GM23338 (cell line): ENCODE data around the gene FCN1. TPM values are rescaled to one million over a fixed set of nuclear protein-coding genes. Genes with fewer than 3 reads are reported as not detected.

Source experiments
- ATAC-seq: fragments of 200-7000 bp; cut with Tn5 transposase; 3 replicates; pipeline ENCODE4 v1.9.1; 2020
- DNase-seq: peaks from one replicate; pipeline ENCODE4 v3.0.0-alpha.2; 2015; ENCODE audit warnings: low spot score
- H2AFZ ChIP-seq: fragments of 200-600 bp; sonication (generic); 2 replicates; pipeline ENCODE4 v1.8.0; 2016; ENCODE audit warnings: antibody characterized with exemption, mild to moderate bottlenecking, moderate library complexity
- H3F3A ChIP-seq: fragments of 200-600 bp; sonication (generic); replicated peaks from 2 replicates; pipeline ENCODE4 v1.8.0; 2017; ENCODE audit warnings: antibody characterized with exemption, mixed run types, low read depth
- H3K27ac ChIP-seq: fragments of 200-600 bp; sonication (generic); 2 replicates; pipeline ENCODE4 v1.6.1; 2016; ENCODE audit warnings: low read depth
- H3K27me3 ChIP-seq: fragments of 200-600 bp; sonication (generic); 2 replicates; pipeline ENCODE4 v1.8.0; 2016; ENCODE audit warnings: mild to moderate bottlenecking, mixed run types, moderate library complexity; ENCODE audit not compliant: insufficient read depth
- H3K36me3 ChIP-seq: fragments of 200-600 bp; sonication (generic); 2 replicates; pipeline ENCODE4 v1.8.0; 2016; ENCODE audit warnings: mild to moderate bottlenecking; ENCODE audit not compliant: insufficient read depth
- H3K4me1 ChIP-seq: fragments of 200-600 bp; sonication (generic); 2 replicates; pipeline ENCODE4 v1.8.0; 2016; ENCODE audit warnings: mild to moderate bottlenecking, moderate library complexity; ENCODE audit not compliant: insufficient read depth
- H3K4me2 ChIP-seq: fragments of 200-600 bp; sonication (generic); 2 replicates; pipeline ENCODE4 v1.7.1; 2017; ENCODE audit warnings: mixed run types
- H3K4me3 ChIP-seq: fragments of 200-600 bp; sonication (generic); 2 replicates; pipeline ENCODE4 v1.6.1; 2016; ENCODE audit warnings: mixed run types
- H3K79me2 ChIP-seq: fragments of 200-600 bp; sonication (generic); replicated peaks from 2 replicates; pipeline ENCODE4 v1.8.0; 2017; ENCODE audit warnings: mild to moderate bottlenecking; ENCODE audit not compliant: insufficient read depth
- H3K9me2 ChIP-seq: fragments of 200-600 bp; sonication (generic); 2 replicates; pipeline ENCODE4 v1.8.0; 2017; ENCODE audit not compliant: insufficient read depth
- H4K20me1 ChIP-seq: fragments of 200-600 bp; sonication (generic); replicated peaks from 2 replicates; pipeline ENCODE4 v1.8.0; 2017; ENCODE audit warnings: mild to moderate bottlenecking; ENCODE audit not compliant: insufficient read depth
- H3K27ac Mint-ChIP-seq: 2 replicates; pipeline ENCODE4 v1.8.0; 2020; ENCODE audit warnings: inconsistent platforms, mild to moderate bottlenecking, moderate library complexity, mixed read lengths
- H3K27me3 Mint-ChIP-seq: 3 replicates; pipeline ENCODE4 v1.8.0; 2022; ENCODE audit warnings: low read depth, mild to moderate bottlenecking, moderate library complexity, mixed read lengths, inconsistent platforms; ENCODE audit not compliant: insufficient read depth, poor library complexity
- H3K36me3 Mint-ChIP-seq: 3 replicates; pipeline ENCODE4 v1.8.0; 2021; ENCODE audit warnings: low read depth, mild to moderate bottlenecking, inconsistent platforms, moderate library complexity, mixed read lengths
- H3K4me1 Mint-ChIP-seq: 3 replicates; pipeline ENCODE4 v1.8.0; 2020; ENCODE audit warnings: mild to moderate bottlenecking, inconsistent platforms, mixed read lengths
- H3K4me3 Mint-ChIP-seq: 3 replicates; pipeline ENCODE4 v1.8.0; 2021; ENCODE audit warnings: moderate library complexity, mild to moderate bottlenecking, inconsistent platforms, mixed read lengths
- H3K9me3 Mint-ChIP-seq: 3 replicates; pipeline ENCODE4 v1.8.0; 2020; ENCODE audit warnings: moderate library complexity, mild to moderate bottlenecking, inconsistent platforms, mixed read lengths
- CREB1 ChIP-seq: fragments of 250-450 bp; sonication (Bioruptor Pico); IDR thresholded peaks from 2 replicates; pipeline ENCODE4 v1.5.0; 2020; ENCODE audit warnings: low read depth, mild to moderate bottlenecking, moderate library complexity
- EZH2 ChIP-seq: fragments of 200-600 bp; sonication (generic); IDR thresholded peaks from one replicate; pipeline ENCODE4 v1.8.0; 2017; ENCODE audit warnings: antibody characterized with exemption, mild to moderate bottlenecking, low read depth; ENCODE audit not compliant: unreplicated experiment
- EZH2phosphoT487 ChIP-seq: fragments of 200-600 bp; sonication (generic); IDR thresholded peaks from one replicate; pipeline ENCODE4 v1.8.1; 2018; ENCODE audit warnings: antibody characterized with exemption; ENCODE audit not compliant: unreplicated experiment
- NANOG ChIP-seq: IDR thresholded peaks from 2 replicates; pipeline ENCODE4 v1.6.1; 2016; ENCODE audit warnings: antibody characterized with exemption, borderline replicate concordance
- POLR2AphosphoS5 ChIP-seq: IDR thresholded peaks from 2 replicates; pipeline ENCODE4 v1.6.1; 2016; ENCODE audit warnings: antibody characterized with exemption, low read depth
- STAT1 ChIP-seq: IDR thresholded peaks from one replicate; pipeline ENCODE4 v1.6.1; 2016; ENCODE audit warnings: antibody characterized with exemption; ENCODE audit not compliant: unreplicated experiment
- ZNF114 ChIP-seq: fragments of 250-450 bp; sonication (Bioruptor Pico); IDR thresholded peaks from 2 replicates; pipeline ENCODE4 v1.5.0; 2020; ENCODE audit warnings: mild to moderate bottlenecking, moderate library complexity
- ZNF331 ChIP-seq: fragments of 250-450 bp; sonication (Bioruptor Pico); IDR thresholded peaks from 2 replicates; pipeline ENCODE4 v1.5.0; 2020; ENCODE audit warnings: low read depth, mild to moderate bottlenecking, moderate library complexity
- polyA plus RNA-seq: library from polyadenylated mRNA; unstranded; fragments of >200 nt; fragmentation: Nextera tagmentation; extraction: Ambion mirVana; gene quantifications from 2 replicates; pipeline ENCODE4 v1.2.1, GENCODE V29; 2016
- total RNA-seq: library from RNA; depleted of rRNA; stranded (reverse); fragments of >200 nt; shearing (Covaris generic); gene quantifications from 2 replicates; pipeline ENCODE4 v1.2.3, GENCODE V29; 2014
- TF ChIP-seq, protein P1 (sequence below), 2 experiments: fragments of 200-600 bp in 1 of 2; sonication (generic) in 1 of 2; conservative IDR thresholded peaks; 2 replicates each; pipeline versions ENCODE4 v1.5.1 to v1.6.1; 2016 to 2017; ENCODE audit warnings: antibody characterized with exemption in 2 of 2, low read depth in 2 of 2, mild to moderate bottlenecking in 2 of 2, moderate library complexity in 1 of 2
- TF ChIP-seq, protein P2 (sequence below): IDR thresholded peaks from one replicate; pipeline ENCODE4 v1.6.1; 2018; ENCODE audit warnings: antibody characterized with exemption; ENCODE audit not compliant: unreplicated experiment
- TF ChIP-seq, protein P3 (sequence below): IDR thresholded peaks from 2 replicates; pipeline ENCODE4 v1.6.1; 2016; ENCODE audit warnings: antibody characterized with exemption
- TF ChIP-seq, protein P4 (sequence below): fragments of 250-450 bp; sonication (Bioruptor Pico); IDR thresholded peaks from 2 replicates; pipeline ENCODE4 v1.5.0; 2020; ENCODE audit warnings: mild to moderate bottlenecking, moderate library complexity

The FCN1 gene
- total and polyA plus RNA-seq, 2 experiments from 2014 or later: not detected

DNA sequence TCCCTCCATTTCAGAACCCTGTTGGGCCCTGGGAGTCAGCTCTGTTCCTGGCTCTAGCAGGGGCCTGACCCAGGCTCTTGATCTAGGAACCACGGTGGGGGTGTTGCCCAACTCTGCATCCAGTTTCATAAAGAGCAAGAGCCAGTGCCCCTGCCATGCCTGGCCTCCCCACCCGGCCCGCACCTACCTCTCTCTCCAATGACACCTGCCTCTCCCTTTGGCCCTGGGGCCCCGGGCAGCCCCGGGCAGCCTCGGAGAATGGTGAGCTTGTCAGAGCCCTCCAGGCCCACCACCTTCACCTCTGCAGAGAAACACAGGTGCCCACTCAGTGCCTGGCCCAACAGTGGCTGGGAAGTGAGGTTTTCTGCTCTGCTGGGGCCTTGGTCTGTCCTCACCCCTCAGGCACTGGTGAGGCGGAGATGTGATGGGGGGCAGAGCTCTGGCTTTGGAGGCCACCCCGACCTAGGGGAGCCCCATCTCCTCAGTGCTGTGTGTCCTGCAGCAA, 1.5 kb downstream of the FCN1 start:
- no peak overlapping the region for H3K4me3 ChIP-seq
- no peaks in the 10 kb centered on the region for H3K36me3 ChIP-seq
- no peaks in the 10 kb centered on the region for H3K79me2 ChIP-seq
- H3F3A ChIP-seq: no peaks in the 10 kb centered on the region
- H3K4me1 Mint-ChIP-seq: no peaks in the 10 kb centered on the region
- no peak overlapping the region for H3K4me2 ChIP-seq
- H2AFZ ChIP-seq: no peak overlapping the region
- no peak overlapping the region for H3K27ac ChIP-seq
- peaks cover 15% of the 10 kb centered on the region for H3K9me3 Mint-ChIP-seq
- H3K36me3 Mint-ChIP-seq: peaks cover 4% of the 10 kb centered on the region; the same call in 2 of the 3 replicates
- no peaks in the 10 kb centered on the region for H3K27me3 ChIP-seq
- DNase-seq (no peak), ATAC-seq (no peak)
- H3K9me2 ChIP-seq: no peaks in the 10 kb centered on the region
- no peaks in the 10 kb centered on the region for H4K20me1 ChIP-seq
- H3K27ac Mint-ChIP-seq: no peak overlapping the region
- H3K4me1 ChIP-seq: no peaks in the 10 kb centered on the region
- TF ChIP-seq CREB1 (CRISPR knock-in tag) (no peak), ZNF331 (CRISPR knock-in tag) (no peak), EZH2phosphoT487 (no peak), POLR2AphosphoS5 (no peak), EZH2 (no peak), STAT1 (no peak), ZNF114 (CRISPR knock-in tag) (no peak), NANOG (no peak)
- TF ChIP-seq, protein P1, sequence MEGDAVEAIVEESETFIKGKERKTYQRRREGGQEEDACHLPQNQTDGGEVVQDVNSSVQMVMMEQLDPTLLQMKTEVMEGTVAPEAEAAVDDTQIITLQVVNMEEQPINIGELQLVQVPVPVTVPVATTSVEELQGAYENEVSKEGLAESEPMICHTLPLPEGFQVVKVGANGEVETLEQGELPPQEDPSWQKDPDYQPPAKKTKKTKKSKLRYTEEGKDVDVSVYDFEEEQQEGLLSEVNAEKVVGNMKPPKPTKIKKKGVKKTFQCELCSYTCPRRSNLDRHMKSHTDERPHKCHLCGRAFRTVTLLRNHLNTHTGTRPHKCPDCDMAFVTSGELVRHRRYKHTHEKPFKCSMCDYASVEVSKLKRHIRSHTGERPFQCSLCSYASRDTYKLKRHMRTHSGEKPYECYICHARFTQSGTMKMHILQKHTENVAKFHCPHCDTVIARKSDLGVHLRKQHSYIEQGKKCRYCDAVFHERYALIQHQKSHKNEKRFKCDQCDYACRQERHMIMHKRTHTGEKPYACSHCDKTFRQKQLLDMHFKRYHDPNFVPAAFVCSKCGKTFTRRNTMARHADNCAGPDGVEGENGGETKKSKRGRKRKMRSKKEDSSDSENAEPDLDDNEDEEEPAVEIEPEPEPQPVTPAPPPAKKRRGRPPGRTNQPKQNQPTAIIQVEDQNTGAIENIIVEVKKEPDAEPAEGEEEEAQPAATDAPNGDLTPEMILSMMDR (conservative IDR thresholded peaks at IDR 0.05; ENCODE audit: low read depth in 2 of 2): no peak
- TF ChIP-seq, protein P2, sequence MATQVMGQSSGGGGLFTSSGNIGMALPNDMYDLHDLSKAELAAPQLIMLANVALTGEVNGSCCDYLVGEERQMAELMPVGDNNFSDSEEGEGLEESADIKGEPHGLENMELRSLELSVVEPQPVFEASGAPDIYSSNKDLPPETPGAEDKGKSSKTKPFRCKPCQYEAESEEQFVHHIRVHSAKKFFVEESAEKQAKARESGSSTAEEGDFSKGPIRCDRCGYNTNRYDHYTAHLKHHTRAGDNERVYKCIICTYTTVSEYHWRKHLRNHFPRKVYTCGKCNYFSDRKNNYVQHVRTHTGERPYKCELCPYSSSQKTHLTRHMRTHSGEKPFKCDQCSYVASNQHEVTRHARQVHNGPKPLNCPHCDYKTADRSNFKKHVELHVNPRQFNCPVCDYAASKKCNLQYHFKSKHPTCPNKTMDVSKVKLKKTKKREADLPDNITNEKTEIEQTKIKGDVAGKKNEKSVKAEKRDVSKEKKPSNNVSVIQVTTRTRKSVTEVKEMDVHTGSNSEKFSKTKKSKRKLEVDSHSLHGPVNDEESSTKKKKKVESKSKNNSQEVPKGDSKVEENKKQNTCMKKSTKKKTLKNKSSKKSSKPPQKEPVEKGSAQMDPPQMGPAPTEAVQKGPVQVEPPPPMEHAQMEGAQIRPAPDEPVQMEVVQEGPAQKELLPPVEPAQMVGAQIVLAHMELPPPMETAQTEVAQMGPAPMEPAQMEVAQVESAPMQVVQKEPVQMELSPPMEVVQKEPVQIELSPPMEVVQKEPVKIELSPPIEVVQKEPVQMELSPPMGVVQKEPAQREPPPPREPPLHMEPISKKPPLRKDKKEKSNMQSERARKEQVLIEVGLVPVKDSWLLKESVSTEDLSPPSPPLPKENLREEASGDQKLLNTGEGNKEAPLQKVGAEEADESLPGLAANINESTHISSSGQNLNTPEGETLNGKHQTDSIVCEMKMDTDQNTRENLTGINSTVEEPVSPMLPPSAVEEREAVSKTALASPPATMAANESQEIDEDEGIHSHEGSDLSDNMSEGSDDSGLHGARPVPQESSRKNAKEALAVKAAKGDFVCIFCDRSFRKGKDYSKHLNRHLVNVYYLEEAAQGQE: no peak
- TF ChIP-seq, protein P3, sequence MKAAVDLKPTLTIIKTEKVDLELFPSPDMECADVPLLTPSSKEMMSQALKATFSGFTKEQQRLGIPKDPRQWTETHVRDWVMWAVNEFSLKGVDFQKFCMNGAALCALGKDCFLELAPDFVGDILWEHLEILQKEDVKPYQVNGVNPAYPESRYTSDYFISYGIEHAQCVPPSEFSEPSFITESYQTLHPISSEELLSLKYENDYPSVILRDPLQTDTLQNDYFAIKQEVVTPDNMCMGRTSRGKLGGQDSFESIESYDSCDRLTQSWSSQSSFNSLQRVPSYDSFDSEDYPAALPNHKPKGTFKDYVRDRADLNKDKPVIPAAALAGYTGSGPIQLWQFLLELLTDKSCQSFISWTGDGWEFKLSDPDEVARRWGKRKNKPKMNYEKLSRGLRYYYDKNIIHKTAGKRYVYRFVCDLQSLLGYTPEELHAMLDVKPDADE: no peak
- TF ChIP-seq, protein P4, sequence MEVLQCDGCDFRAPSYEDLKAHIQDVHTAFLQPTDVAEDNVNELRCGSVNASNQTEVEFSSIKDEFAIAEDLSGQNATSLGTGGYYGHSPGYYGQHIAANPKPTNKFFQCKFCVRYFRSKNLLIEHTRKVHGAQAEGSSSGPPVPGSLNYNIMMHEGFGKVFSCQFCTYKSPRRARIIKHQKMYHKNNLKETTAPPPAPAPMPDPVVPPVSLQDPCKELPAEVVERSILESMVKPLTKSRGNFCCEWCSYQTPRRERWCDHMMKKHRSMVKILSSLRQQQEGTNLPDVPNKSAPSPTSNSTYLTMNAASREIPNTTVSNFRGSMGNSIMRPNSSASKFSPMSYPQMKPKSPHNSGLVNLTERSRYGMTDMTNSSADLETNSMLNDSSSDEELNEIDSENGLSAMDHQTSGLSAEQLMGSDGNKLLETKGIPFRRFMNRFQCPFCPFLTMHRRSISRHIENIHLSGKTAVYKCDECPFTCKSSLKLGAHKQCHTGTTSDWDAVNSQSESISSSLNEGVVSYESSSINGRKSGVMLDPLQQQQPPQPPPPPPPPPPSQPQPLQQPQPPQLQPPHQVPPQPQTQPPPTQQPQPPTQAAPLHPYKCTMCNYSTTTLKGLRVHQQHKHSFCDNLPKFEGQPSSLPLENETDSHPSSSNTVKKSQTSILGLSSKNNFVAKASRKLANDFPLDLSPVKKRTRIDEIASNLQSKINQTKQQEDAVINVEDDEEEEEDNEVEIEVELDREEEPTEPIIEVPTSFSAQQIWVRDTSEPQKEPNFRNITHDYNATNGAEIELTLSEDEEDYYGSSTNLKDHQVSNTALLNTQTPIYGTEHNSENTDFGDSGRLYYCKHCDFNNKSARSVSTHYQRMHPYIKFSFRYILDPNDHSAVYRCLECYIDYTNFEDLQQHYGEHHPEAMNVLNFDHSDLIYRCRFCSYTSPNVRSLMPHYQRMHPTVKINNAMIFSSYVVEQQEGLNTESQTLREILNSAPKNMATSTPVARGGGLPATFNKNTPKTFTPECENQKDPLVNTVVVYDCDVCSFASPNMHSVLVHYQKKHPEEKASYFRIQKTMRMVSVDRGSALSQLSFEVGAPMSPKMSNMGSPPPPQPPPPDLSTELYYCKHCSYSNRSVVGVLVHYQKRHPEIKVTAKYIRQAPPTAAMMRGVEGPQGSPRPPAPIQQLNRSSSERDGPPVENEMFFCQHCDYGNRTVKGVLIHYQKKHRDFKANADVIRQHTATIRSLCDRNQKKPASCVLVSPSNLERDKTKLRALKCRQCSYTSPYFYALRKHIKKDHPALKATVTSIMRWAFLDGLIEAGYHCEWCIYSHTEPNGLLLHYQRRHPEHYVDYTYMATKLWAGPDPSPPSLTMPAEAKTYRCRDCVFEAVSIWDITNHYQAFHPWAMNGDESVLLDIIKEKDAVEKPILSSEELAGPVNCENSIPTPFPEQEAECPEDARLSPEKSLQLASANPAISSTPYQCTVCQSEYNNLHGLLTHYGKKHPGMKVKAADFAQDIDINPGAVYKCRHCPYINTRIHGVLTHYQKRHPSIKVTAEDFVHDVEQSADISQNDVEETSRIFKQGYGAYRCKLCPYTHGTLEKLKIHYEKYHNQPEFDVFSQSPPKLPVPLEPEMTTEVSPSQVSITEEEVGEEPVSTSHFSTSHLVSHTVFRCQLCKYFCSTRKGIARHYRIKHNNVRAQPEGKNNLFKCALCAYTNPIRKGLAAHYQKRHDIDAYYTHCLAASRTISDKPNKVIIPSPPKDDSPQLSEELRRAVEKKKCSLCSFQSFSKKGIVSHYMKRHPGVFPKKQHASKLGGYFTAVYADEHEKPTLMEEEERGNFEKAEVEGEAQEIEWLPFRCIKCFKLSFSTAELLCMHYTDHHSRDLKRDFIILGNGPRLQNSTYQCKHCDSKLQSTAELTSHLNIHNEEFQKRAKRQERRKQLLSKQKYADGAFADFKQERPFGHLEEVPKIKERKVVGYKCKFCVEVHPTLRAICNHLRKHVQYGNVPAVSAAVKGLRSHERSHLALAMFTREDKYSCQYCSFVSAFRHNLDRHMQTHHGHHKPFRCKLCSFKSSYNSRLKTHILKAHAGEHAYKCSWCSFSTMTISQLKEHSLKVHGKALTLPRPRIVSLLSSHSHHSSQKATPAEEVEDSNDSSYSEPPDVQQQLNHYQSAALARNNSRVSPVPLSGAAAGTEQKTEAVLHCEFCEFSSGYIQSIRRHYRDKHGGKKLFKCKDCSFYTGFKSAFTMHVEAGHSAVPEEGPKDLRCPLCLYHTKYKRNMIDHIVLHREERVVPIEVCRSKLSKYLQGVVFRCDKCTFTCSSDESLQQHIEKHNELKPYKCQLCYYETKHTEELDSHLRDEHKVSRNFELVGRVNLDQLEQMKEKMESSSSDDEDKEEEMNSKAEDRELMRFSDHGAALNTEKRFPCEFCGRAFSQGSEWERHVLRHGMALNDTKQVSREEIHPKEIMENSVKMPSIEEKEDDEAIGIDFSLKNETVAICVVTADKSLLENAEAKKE (CRISPR knock-in tag): no peak
- peaks cover 5% of the 10 kb centered on the region for H3K27me3 Mint-ChIP-seq
- no peak overlapping the region for H3K4me3 Mint-ChIP-seq
